Spleen (tissue), 11 donors: ENCODE measurements around the gene GCH1. TPM values are rescaled to one million over a fixed set of nuclear protein-coding genes. Genes with fewer than 3 reads are reported as not detected.
"Not testable (repeated sequence)": the region's sequence is repeated elsewhere in the genome, so short reads cannot be mapped to it uniquely, and the experiment has no call there.

ENCODE experiments used
- DNase-seq: peaks from one replicate; pipeline ENCODE4 v3.0.0-alpha.2; 2020
- H3K27ac ChIP-seq, 8 donors: fragments of 200-600 bp; sonication (generic) in 7 of 8; 1 replicate in 4 of 8; 2 replicates in 4 of 8; pipeline versions ENCODE4 v1.5.0 to v1.8.0; 2016 to 2021; ENCODE audit warnings: inconsistent platforms in 4 of 8, mild to moderate bottlenecking in 4 of 8, moderate library complexity in 1 of 8
- H3K27me3 ChIP-seq, 7 donors: fragments of 200-600 bp; sonication (generic) in 6 of 7; replicated peaks in 1 of 7; 1 replicate in 4 of 7; 2 replicates in 3 of 7; pipeline versions ENCODE4 v1.5.0 to v1.8.0; 2016 to 2021; ENCODE audit warnings: inconsistent platforms in 3 of 7, mild to moderate bottlenecking in 1 of 7
- H3K36me3 ChIP-seq, 6 donors: fragments of 200-600 bp; sonication (generic) in 5 of 6; 1 replicate in 4 of 6; 2 replicates in 2 of 6; pipeline versions ENCODE4 v1.5.0 to v1.8.0; 2016 to 2021; ENCODE audit warnings: inconsistent platforms in 2 of 6
- H3K4me1 ChIP-seq, 6 donors: fragments of 200-600 bp; sonication (generic) in 5 of 6; 1 replicate in 3 of 6; 2 replicates in 3 of 6; pipeline versions ENCODE4 v1.5.0 to v1.8.0; 2016 to 2021; ENCODE audit warnings: inconsistent platforms in 3 of 6
- H3K4me3 ChIP-seq, 8 donors: fragments of 200-600 bp; sonication (generic) in 7 of 8; 1 replicate in 4 of 8; 2 replicates in 4 of 8; pipeline versions ENCODE4 v1.5.0 to v1.8.0; 2016 to 2021; ENCODE audit warnings: inconsistent platforms in 4 of 8, mild to moderate bottlenecking in 4 of 8, moderate library complexity in 2 of 8
- H3K9me3 ChIP-seq, 8 donors: fragments of 200-600 bp; sonication (generic) in 7 of 8; 1 replicate in 4 of 8; 2 replicates in 4 of 8; pipeline versions ENCODE4 v1.5.0 to v1.8.0; 2016 to 2021; ENCODE audit warnings: inconsistent platforms in 4 of 8
- CTCF ChIP-seq, 11 experiments: fragments of 200-600 bp in 7 of 11; fragments of 450-650 bp in 4 of 11; sonication (generic) in 4 of 11; IDR thresholded peaks in 8 of 11; conservative IDR thresholded peaks in 3 of 11; 1 replicate in 7 of 11; 2 replicates in 4 of 11; pipeline versions ENCODE4 v1.4.0 to v1.8.0; 2016 to 2021; ENCODE audit warnings: antibody characterized with exemption in 11 of 11, inconsistent platforms in 4 of 11, mild to moderate bottlenecking in 1 of 11
- POLR2A ChIP-seq, 3 donors: fragments of 450-650 bp; IDR thresholded peaks; one replicate each; pipeline ENCODE4 v1.5.1; 2017; ENCODE audit warnings: antibody characterized with exemption in 3 of 3, mild to moderate bottlenecking in 1 of 3
- POLR2AphosphoS5 ChIP-seq, 3 donors: sonication (generic); formaldehyde crosslinking; IDR thresholded peaks; one replicate each; pipeline ENCODE4 v1.5.1; 2017; ENCODE audit warnings: antibody characterized with exemption in 3 of 3
- WGBS, 5 donors: extraction: QIAGEN DNeasy Blood & Tissue Kit in 3 of 5; methylation state at CpG; one replicate each; pipeline versions ENCODE4 v1.1.5 to v1.1.7; 2013 to 2018; 5-methylcytosine and 5-hydroxymethylcytosine counted together
- intact Hi-C: fragments of 100-400 bp; cut with DNase I; formaldehyde crosslinking; loops from one replicate; pipeline ENCODE4 v1.15.0; 2023; ENCODE audit warnings: low total_unique reads
- polyA plus RNA-seq, 3 donors: library from polyadenylated mRNA; stranded (reverse); fragments of 200-250 nt; gene quantifications; one replicate each; pipeline ENCODE4 v1.2.1, GENCODE V29; 2013
- total RNA-seq, 7 donors: library from RNA; depleted of rRNA in 3 of 7; stranded (reverse); fragments of >200 nt in 3 of 7; fragmentation: NEBNext Ultra II Directional in 4 of 7; extraction: Animal tissue kit (Norgen Biotek cat#: 25700) in 4 of 7; gene quantifications; one replicate each; pipeline versions ENCODE4 v1.1.0 to v1.2.1, GENCODE V29; 2016 to 2021
- donor health status: healthy with polysubstance abuse.
- donor health status: DM: no; HTN: no; CAD: no; lungs with moderate emphysema.
- donor health status: DM: no; HTN: no; CAD: no.
- donor health status: Bipolar disorder and iron deficiency.
- donor health status: healthy.
- donor health status: DM: no; HTN: no; CAD: no.
- donor health status: DM: yes; HTN: yes; CAD: no.

Gene GCH1
- total and polyA plus RNA-seq, 10 donors: 11.2 to 23.3 (median 20.3) TPM

GRCh38 chr14:54929556-54929955 lies 26.9 kb upstream of the GCH1 start:
- DNase-seq: no peak
- intact Hi-C loops: no loop called here
- no peaks in the 10 kb centered on the region for H3K9me3 ChIP-seq
- H3K4me1 ChIP-seq: no peaks in the 10 kb centered on the region
- no peaks in the 10 kb centered on the region for H3K36me3 ChIP-seq
- H3K27ac ChIP-seq: no peak overlapping the region
- H3K4me3 ChIP-seq: no peak overlapping the region
- no peaks in the 10 kb centered on the region for H3K27me3 ChIP-seq
- TF ChIP-seq POLR2AphosphoS5 (IDR thresholded peaks at IDR 0.05) (no peak), POLR2A (IDR thresholded peaks at IDR 0.05) (no peak)

GRCh38 chr14:54928216-54928615 lies 25.6 kb upstream of the GCH1 start:
- H3K4me3 ChIP-seq: no peak overlapping the region
- intact Hi-C loops: no loop called here
- TF ChIP-seq POLR2A (IDR thresholded peaks at IDR 0.05): no peak
- no peak for TF ChIP-seq CTCF (IDR thresholded peaks at IDR 0.05 in 8 of 11, conservative IDR thresholded peaks at IDR 0.05 in 3 of 11)
- TF ChIP-seq POLR2AphosphoS5 (IDR thresholded peaks at IDR 0.05): no peak
- H3K36me3 ChIP-seq: no peaks in the 10 kb centered on the region
- no peaks in the 10 kb centered on the region for H3K9me3 ChIP-seq
- H3K27ac ChIP-seq: no peak overlapping the region
- H3K4me1 ChIP-seq: no peaks in the 10 kb centered on the region
- DNase-seq: no peak
- no peaks in the 10 kb centered on the region for H3K27me3 ChIP-seq

- Histone ChIP-seq H3K4me1 (no peaks in the 10 kb centered on the region), H3K4me3 (no peak overlapping the region), H3K36me3 (no peaks in the 10 kb centered on the region), H3K9me3 (no peaks in the 10 kb centered on the region), H3K27me3 (no peaks in the 10 kb centered on the region), H3K27ac (no peak overlapping the region)
- intact Hi-C loops: no loop called here
- TF ChIP-seq CTCF (IDR thresholded peaks at IDR 0.05 in 8 of 11, conservative IDR thresholded peaks at IDR 0.05 in 3 of 11) (no peak), POLR2A (IDR thresholded peaks at IDR 0.05) (no peak), POLR2AphosphoS5 (IDR thresholded peaks at IDR 0.05) (no peak)
- DNase-seq: no peak
- 83 to 96% (median 91%) methylated on average over 1 of the region's 1 CpG for WGBS, 5 donors
Measured at GRCh38 chr14:54927551-54927950, 24.9 kb upstream of the GCH1 start.

GRCh38 chr14:54926570-54926969 lies 23.9 kb upstream of the GCH1 start:
- DNase-seq, H3K4me1 ChIP-seq, H3K9me3 ChIP-seq, H3K27ac ChIP-seq, H3K36me3 ChIP-seq, H3K4me3 ChIP-seq, intact Hi-C loops, H3K27me3 ChIP-seq: not testable (repeated sequence)
- WGBS, 5 donors: 91 to 96% (median 92%) methylated on average over 5 of the region's 5 CpGs

- no peak overlapping the region for H3K4me3 ChIP-seq
- H3K9me3 ChIP-seq: no peaks in the 10 kb centered on the region
- TF ChIP-seq POLR2A (IDR thresholded peaks at IDR 0.05) (no peak), POLR2AphosphoS5 (IDR thresholded peaks at IDR 0.05) (no peak)
- H3K27ac ChIP-seq: no peak overlapping the region
- DNase-seq: no peak
- WGBS, 5 donors: 88 to 95% (median 91%) methylated on average over 3 of the region's 3 CpGs
- no peaks in the 10 kb centered on the region for H3K4me1 ChIP-seq
- intact Hi-C loops: no loop called here
- no peaks in the 10 kb centered on the region for H3K36me3 ChIP-seq
- H3K27me3 ChIP-seq: no peaks in the 10 kb centered on the region
Measured at GRCh38 chr14:54922598-54922997, 20.0 kb upstream of the GCH1 start.

GRCh38 chr14:54920052-54920451 lies 17.4 kb upstream of the GCH1 start:
- DNase-seq: no peak
- TF ChIP-seq POLR2A (IDR thresholded peaks at IDR 0.05) (no peak), CTCF (IDR thresholded peaks at IDR 0.05 in 8 of 11, conservative IDR thresholded peaks at IDR 0.05 in 3 of 11) (no peak)
- H3K36me3 ChIP-seq: no peaks in the 10 kb centered on the region
- H3K4me1 ChIP-seq: no peaks in the 10 kb centered on the region
- intact Hi-C loops: no loop called here
- 78 to 95% (median 82%) methylated on average over 1 of the region's 1 CpG for WGBS, 5 donors
- H3K9me3 ChIP-seq: no peaks in the 10 kb centered on the region
- no peak overlapping the region for H3K4me3 ChIP-seq
- no peaks in the 10 kb centered on the region for H3K27me3 ChIP-seq
- H3K27ac ChIP-seq: no peak overlapping the region
